HEK293T (cell line): ENCODE results near the gene LHX4.

Source experiments
- CTCF ChIA-PET: fragments of 350-600 bp; formaldehyde crosslinking; extraction: SDS; loops from one replicate; lab custom pipeline; 2021; ENCODE audit warnings: antibody characterized with exemption, inconsistent platforms; lab: Yijun Ruan, JAX
- POLR2A ChIA-PET: fragments of 350-600 bp; formaldehyde crosslinking; extraction: SDS; loops from one replicate; lab custom pipeline; 2020; ENCODE audit warnings: antibody characterized with exemption, inconsistent platforms; lab: Yijun Ruan, JAX
- DNase-seq: peaks from one replicate; pipeline ENCODE4 v3.0.0; 2012; ENCODE audit warnings: mixed read lengths; ENCODE audit errors: extremely low spot score
- ARNT ChIP-seq: fragments of 450-650 bp; IDR thresholded peaks from 2 replicates; pipeline ENCODE4 v1.6.1; 2017; ENCODE audit warnings: mild to moderate bottlenecking
- BHLHE40 ChIP-seq: fragments of 450-650 bp; IDR thresholded peaks from 2 replicates; pipeline ENCODE4 v1.6.1; 2016; ENCODE audit warnings: mild to moderate bottlenecking, moderate library complexity, borderline replicate concordance
- CTBP1 ChIP-seq: fragments of 450-650 bp; IDR thresholded peaks from 2 replicates; pipeline ENCODE4 v1.6.1; 2016; ENCODE audit warnings: borderline replicate concordance
- ELF4 ChIP-seq: fragments of 450-650 bp; IDR thresholded peaks from 2 replicates; pipeline ENCODE4 v1.6.1; 2017; ENCODE audit warnings: antibody characterized with exemption
- FOXA1 ChIP-seq: fragments of 450-650 bp; IDR thresholded peaks from 2 replicates; pipeline ENCODE4 v1.6.1; 2016; ENCODE audit warnings: mild to moderate bottlenecking
- FOXK2 ChIP-seq: fragments of 450-650 bp; IDR thresholded peaks from 2 replicates; pipeline ENCODE4 v1.6.1; 2016; ENCODE audit warnings: mild to moderate bottlenecking
- FOXM1 ChIP-seq: fragments of 450-650 bp; IDR thresholded peaks from 2 replicates; pipeline ENCODE4 v1.6.1; 2017; ENCODE audit warnings: mild to moderate bottlenecking, borderline replicate concordance
- HDGF ChIP-seq: fragments of 450-650 bp; IDR thresholded peaks from 2 replicates; pipeline ENCODE4 v1.6.1; 2017; ENCODE audit warnings: antibody characterized with exemption, borderline replicate concordance
- L3MBTL2 ChIP-seq: fragments of 450-650 bp; conservative IDR thresholded peaks from 2 replicates; pipeline ENCODE4 v1.6.1; 2016; ENCODE audit warnings: mild to moderate bottlenecking
- LEF1 ChIP-seq: fragments of 450-650 bp; IDR thresholded peaks from 2 replicates; pipeline ENCODE4 v1.6.1; 2017; ENCODE audit warnings: mild to moderate bottlenecking, borderline replicate concordance
- NFRKB ChIP-seq: fragments of 450-650 bp; IDR thresholded peaks from 2 replicates; pipeline ENCODE4 v1.6.1; 2016; ENCODE audit warnings: mild to moderate bottlenecking, moderate library complexity
- PKNOX1 ChIP-seq: fragments of 450-650 bp; IDR thresholded peaks from 2 replicates; pipeline ENCODE4 v1.6.1; 2016
- SP1 ChIP-seq: fragments of 450-650 bp; IDR thresholded peaks from 2 replicates; pipeline ENCODE4 v1.6.1; 2017
- SUZ12 ChIP-seq: fragments of 450-650 bp; IDR thresholded peaks from 2 replicates; pipeline ENCODE4 v1.6.1; 2016; ENCODE audit warnings: mild to moderate bottlenecking
- TARDBP ChIP-seq: fragments of 450-650 bp; IDR thresholded peaks from 2 replicates; pipeline ENCODE4 v1.6.1; 2016
- ZNF384 ChIP-seq: fragments of 450-650 bp; IDR thresholded peaks from 2 replicates; pipeline ENCODE4 v1.6.1; 2016

LHX4 gene

GRCh38 chr1:180217006-180217405 lies 13.1 kb upstream of the LHX4 start:
- DNase-seq: no peak
- no peak for TF ChIP-seq FOXM1
- POLR2A ChIA-PET: no interaction called here
- CTCF ChIA-PET: interaction anchor here (0.9 to 1.0 kb wide), 2 partner anchors 10 to 29 kb away, joined by 3 read pairs; no protein-coding TSS in a partner anchor

DNA sequence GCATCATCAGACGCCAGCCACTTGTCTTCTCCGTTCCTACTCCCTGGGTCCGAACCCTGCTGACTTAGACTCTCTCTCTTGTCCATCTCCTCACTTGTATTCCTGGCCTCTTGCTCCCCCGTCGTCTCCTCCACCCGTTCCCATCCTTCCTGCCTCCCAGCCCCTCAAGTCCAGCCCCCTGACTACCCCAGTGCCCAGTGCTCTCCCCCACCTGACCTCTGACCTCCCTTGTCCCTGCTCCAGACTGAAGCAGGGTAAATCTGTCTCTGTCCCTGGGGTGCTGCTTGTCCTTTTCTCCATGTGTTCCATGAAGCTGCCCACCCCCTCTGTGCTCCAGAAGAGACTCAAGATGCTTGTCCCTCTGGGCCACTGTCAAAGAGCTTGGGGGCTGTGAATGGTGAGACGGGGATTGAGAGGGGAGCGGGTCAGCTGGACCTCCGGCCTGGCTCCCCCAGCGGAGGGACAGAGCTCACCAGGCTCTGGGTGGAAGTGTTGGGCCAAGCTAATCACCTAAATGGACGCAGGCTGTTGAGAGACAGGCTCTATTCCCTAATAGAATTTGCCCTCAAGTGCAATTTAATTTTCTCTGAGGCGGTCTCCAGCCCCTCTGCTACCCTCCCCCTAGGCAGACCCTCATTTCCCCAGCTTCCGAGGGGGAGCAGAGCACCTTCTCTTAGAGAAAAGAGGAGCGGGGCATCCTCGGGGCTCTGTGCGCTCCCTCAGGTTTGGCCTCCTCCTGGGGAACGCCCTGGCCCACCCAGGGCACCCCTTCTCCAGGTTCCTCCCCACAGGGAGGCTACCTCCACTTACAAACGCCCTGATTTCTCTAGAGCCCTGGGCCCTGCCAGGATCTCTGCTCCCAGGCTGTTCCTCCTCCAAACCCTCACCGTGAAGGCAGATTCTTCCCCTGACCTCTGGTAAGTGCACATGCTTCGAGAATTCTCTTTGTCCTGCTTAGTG lies 11.0 kb upstream of the LHX4 start:
- no peak for TF ChIP-seq FOXK2
- TF ChIP-seq SUZ12: no peak
- no peak for TF ChIP-seq ELF4
- POLR2A ChIA-PET: interaction anchor here (1.5 kb wide), 1 partner anchor 12 kb away, joined by 4 read pairs; no protein-coding TSS in a partner anchor
- CTCF ChIA-PET: no interaction called here
- DNase-seq: no peak

DNA sequence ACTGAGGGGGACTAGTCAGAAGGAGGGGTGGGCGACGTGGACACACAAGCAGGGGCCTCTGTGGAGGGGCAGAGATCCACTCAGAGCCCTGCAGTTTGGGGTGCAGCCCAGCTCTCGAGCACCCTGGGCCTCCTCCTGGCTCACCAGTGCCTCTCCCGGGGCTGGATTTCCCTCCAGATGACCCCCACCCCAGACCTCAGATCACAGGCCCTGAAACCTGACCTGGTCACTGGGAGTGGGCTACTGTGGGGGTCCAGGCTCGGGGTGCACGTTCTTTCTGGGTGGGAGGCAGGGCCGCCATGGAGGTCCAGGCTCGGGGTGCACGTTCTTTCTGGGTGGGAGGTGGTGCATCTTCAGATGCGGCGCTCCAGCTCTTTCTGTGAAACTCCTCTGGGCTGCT lies 10.3 kb upstream of the LHX4 start:
- ChIA-PET CTCF (no interaction called here), POLR2A (no interaction called here)
- DNase-seq: no peak
- TF ChIP-seq CTBP1 (no peak), SP1 (no peak), NFRKB (no peak), LEF1 (no peak), ZNF384 (no peak), ELF4 (no peak), HDGF (no peak), FOXM1 (no peak), FOXA1 (no peak), FOXK2 (no peak)

GRCh38 chr1:180221462-180221861 lies 8.6 kb upstream of the LHX4 start:
- no peak for DNase-seq

GRCh38 chr1:180224902-180225301 lies 5.2 kb upstream of the LHX4 start:
- ChIA-PET POLR2A (no interaction called here), CTCF (no interaction called here)
- DNase-seq: no peak
- TF ChIP-seq PKNOX1: no peak
- no peak for TF ChIP-seq SUZ12
- no peak for TF ChIP-seq NFRKB
- TF ChIP-seq TARDBP: no peak
- no peak for TF ChIP-seq HDGF
- no peak for TF ChIP-seq CTBP1
- TF ChIP-seq LEF1: no peak
- TF ChIP-seq ZNF384: no peak
- TF ChIP-seq L3MBTL2: no peak
- no peak for TF ChIP-seq ARNT
- TF ChIP-seq FOXM1: no peak
- no peak for TF ChIP-seq SP1
- no peak for TF ChIP-seq FOXK2
- no peak for TF ChIP-seq BHLHE40
- no peak for TF ChIP-seq ELF4
- TF ChIP-seq FOXA1: no peak

More at GRCh38 chr1:180221462-180221861, 8.6 kb upstream of the LHX4 start:
- TF ChIP-seq ZNF384 (no peak), L3MBTL2 (no peak), NFRKB (no peak), FOXA1 (no peak)
- CTCF ChIA-PET: no interaction called here
- POLR2A ChIA-PET: no interaction called here

- TF ChIP-seq TARDBP (no peak), SP1 (no peak), NFRKB (no peak), CTBP1 (no peak), FOXA1 (no peak), SUZ12 (no peak), LEF1 (no peak), ARNT (no peak), FOXM1 (no peak), ZNF384 (no peak), L3MBTL2 (no peak), ELF4 (no peak), BHLHE40 (no peak), FOXK2 (no peak), PKNOX1 (no peak), HDGF (no peak)
- ChIA-PET POLR2A (no interaction called here), CTCF (no interaction called here)
- no peak for DNase-seq
Measured at GRCh38 chr1:180225403-180225802, 4.7 kb upstream of the LHX4 start.

- no peak for DNase-seq
- TF ChIP-seq BHLHE40 (no peak), CTBP1 (no peak), FOXM1 (no peak), NFRKB (no peak), ELF4 (no peak), FOXK2 (no peak)
- CTCF ChIA-PET: no interaction called here
- POLR2A ChIA-PET: no interaction called here
Measured at GRCh38 chr1:180227861-180228647, 2.0 kb upstream of the LHX4 start.
